Measurements from ENCODE around the gene PLAAT1. TPM values are rescaled to one million over a fixed set of nuclear protein-coding genes. Genes with fewer than 3 reads are reported as not detected.
A peak's percentile ranks its signal among the peaks of the same experiment; 100 is the strongest.

PLAAT1 gene
- total RNA-seq, 1 donor from 2014 or later = 1.6 TPM

DNA sequence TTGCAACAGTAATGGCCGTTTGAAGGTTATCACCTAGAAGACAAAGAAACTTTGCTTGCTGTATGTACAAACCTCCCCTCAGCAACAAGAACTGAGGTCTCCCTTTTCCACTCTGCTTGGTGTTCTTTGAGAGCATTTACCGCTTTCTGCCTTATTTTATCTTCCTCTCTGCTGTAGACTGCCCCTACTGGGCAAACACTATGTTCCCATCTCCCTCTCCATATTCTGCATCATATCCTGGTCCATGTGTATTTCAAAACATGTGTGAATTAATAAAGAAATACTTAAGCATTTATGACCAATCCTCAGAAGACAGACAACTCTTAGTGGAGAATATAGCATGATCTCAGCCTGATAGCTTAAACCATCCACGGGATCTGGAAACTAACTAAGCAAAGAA is 73.1 kb downstream of the PLAAT1 start:
- peaks cover 15% of the 10 kb centered on the region for H3K27me3 Mint-ChIP-seq (ENCODE audit: low read depth)
- no peak overlapping the region for H3K4me3 Mint-ChIP-seq (ENCODE audit: unreplicated experiment)
- no peak overlapping the region for H3K27ac Mint-ChIP-seq (ENCODE audit: unreplicated experiment)
- peak; percentile 34 for TF ChIP-seq CTCF (IDR thresholded peaks at IDR 0.05)
- no peaks in the 10 kb centered on the region for H3K36me3 Mint-ChIP-seq (ENCODE audit: low read depth)
- H3K4me1 Mint-ChIP-seq (ENCODE audit: low read depth) = no peaks in the 10 kb centered on the region
- DNase-seq (ENCODE audit: low spot score) = no peak
- no peaks in the 10 kb centered on the region for H3K9me3 Mint-ChIP-seq (ENCODE audit: low read depth)

GRCh38 chr3:193317682-193318300 is 76.8 kb downstream of the PLAAT1 start:
- H3K4me1 Mint-ChIP-seq (ENCODE audit: low read depth) = no peaks in the 10 kb centered on the region
- H3K27me3 Mint-ChIP-seq (ENCODE audit: low read depth) = peaks cover 6% of the 10 kb centered on the region

More at GRCh38 chr3:193317682-193318300, 76.8 kb downstream of the PLAAT1 start:
- H3K9me3 Mint-ChIP-seq (ENCODE audit: low read depth) = no peaks in the 10 kb centered on the region
- H3K4me3 Mint-ChIP-seq (ENCODE audit: unreplicated experiment) = no peak overlapping the region
- no peaks in the 10 kb centered on the region for H3K36me3 Mint-ChIP-seq (ENCODE audit: low read depth)
- DNase-seq (ENCODE audit: low spot score) = no peak
- no peak for TF ChIP-seq CTCF (IDR thresholded peaks at IDR 0.05)
- H3K27ac Mint-ChIP-seq (ENCODE audit: unreplicated experiment) = no peak overlapping the region

Other genes with a start within 250 kb of the PLAAT1 start
- not detected in 3 replicates for gene ATP13A5, start 137.5 kb downstream of the PLAAT1 start, total RNA-seq

All from chondrocyte (in vitro differentiated cells).